ENCODE measurements around the gene TSFM. TPM values are rescaled to one million over a fixed set of nuclear protein-coding genes. Genes with fewer than 3 reads are reported as not detected.

TSFM gene
- total and polyA plus RNA-seq, 2 of the 13 experiments (the other 11 are each of a cell fraction or from before 2014, with no cell fraction given), result 29.8 to 68.3 TPM

DNA sequence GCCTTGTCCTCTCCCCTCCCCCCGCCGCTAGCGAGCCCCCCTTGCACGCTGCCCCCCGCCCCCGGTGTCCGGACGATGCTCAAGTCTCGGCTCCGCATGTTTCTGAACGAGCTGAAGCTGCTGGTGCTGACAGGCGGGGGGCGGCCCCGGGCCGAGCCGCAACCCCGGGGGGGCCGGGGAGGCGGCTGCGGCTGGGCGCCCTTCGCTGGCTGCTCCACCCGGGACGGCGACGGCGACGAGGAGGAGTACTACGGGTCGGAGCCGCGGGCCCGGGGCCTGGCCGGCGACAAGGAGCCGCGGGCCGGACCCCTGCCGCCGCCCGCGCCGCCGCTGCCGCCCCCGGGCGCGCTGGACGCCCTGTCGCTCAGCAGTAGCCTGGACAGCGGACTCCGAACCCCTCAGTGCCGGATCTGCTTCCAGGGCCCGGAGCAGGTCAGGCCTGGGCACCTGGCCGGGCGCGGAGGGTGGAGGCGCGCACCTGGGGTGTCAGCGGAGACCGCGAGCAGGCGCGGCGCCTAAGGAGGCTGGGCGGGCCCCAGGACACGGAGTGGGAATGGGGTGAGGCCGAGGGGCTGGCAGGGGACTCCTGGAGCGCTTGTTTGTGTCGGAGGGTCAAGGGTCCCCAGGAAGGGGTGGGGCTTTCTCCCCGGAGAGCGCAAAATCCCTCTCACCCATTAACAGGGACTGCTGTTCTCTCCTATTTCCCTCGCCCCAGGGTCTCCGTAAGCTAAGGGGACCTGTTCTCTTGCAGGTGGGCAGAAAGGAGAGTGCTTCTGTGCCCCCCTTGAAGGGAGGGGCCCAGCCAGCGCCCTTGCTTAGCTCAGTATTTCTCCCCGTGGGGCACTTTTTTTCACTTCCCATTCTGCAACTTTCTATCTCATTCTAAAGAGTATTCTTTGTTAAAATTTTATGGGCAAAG, 26.9 kb upstream of the TSFM start (continued):
- TF ChIP-seq, protein P1, sequence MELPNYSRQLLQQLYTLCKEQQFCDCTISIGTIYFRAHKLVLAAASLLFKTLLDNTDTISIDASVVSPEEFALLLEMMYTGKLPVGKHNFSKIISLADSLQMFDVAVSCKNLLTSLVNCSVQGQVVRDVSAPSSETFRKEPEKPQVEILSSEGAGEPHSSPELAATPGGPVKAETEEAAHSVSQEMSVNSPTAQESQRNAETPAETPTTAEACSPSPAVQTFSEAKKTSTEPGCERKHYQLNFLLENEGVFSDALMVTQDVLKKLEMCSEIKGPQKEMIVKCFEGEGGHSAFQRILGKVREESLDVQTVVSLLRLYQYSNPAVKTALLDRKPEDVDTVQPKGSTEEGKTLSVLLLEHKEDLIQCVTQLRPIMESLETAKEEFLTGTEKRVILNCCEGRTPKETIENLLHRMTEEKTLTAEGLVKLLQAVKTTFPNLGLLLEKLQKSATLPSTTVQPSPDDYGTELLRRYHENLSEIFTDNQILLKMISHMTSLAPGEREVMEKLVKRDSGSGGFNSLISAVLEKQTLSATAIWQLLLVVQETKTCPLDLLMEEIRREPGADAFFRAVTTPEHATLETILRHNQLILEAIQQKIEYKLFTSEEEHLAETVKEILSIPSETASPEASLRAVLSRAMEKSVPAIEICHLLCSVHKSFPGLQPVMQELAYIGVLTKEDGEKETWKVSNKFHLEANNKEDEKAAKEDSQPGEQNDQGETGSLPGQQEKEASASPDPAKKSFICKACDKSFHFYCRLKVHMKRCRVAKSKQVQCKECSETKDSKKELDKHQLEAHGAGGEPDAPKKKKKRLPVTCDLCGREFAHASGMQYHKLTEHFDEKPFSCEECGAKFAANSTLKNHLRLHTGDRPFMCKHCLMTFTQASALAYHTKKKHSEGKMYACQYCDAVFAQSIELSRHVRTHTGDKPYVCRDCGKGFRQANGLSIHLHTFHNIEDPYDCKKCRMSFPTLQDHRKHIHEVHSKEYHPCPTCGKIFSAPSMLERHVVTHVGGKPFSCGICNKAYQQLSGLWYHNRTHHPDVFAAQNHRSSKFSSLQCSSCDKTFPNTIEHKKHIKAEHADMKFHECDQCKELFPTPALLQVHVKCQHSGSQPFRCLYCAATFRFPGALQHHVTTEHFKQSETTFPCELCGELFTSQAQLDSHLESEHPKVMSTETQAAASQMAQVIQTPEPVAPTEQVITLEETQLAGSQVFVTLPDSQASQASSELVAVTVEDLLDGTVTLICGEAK (IDR thresholded peaks at IDR 0.05), result no peak
- TF ChIP-seq, protein P1 (CRISPR knock-in tag; IDR thresholded peaks at IDR 0.05), result peak; percentile 62
- TF ChIP-seq MAZ (IDR thresholded peaks at IDR 0.05; ENCODE audit: borderline replicate concordance, low read depth, low read length) (no peak), MAZ (CRISPR knock-in tag; IDR thresholded peaks at IDR 0.05; ENCODE audit: low read depth) (peak; percentile 72), MED8 (CRISPR knock-in tag; IDR thresholded peaks at IDR 0.05; ENCODE audit: insufficient replicate concordance) (no peak), AGO1 (IDR thresholded peaks at IDR 0.05; ENCODE audit: low read depth, low read length, poor library complexity, severe bottlenecking) (no peak), ARID4A (CRISPR knock-in tag; IDR thresholded peaks at IDR 0.05; ENCODE audit: borderline replicate concordance) (peak; percentile 78), GRHL1 (CRISPR knock-in tag; conservative IDR thresholded peaks at IDR 0.05) (no peak), ZBTB7B (CRISPR knock-in tag; IDR thresholded peaks at IDR 0.05) (peak; percentile 82), ZFP82 (CRISPR knock-in tag; IDR thresholded peaks at IDR 0.05; ENCODE audit: borderline replicate concordance) (0 out of 2 replicates have a peak, but pooled peaks have one; percentile 35), FOXO1 (CRISPR knock-in tag; IDR thresholded peaks at IDR 0.05) (0 out of 2 replicates have a peak, but pooled peaks have one; percentile 32)
